ENCODE results near the gene CENATAC. TPM values are rescaled to one million over a fixed set of nuclear protein-coding genes. Genes with fewer than 3 reads are reported as not detected.

The CENATAC gene
- total and polyA plus RNA-seq, 2 experiments from 2014 or later, result 31.7 to 34.5 TPM

- no peak overlapping the region for H3K27ac Mint-ChIP-seq
- Histone ChIP-seq H3K4me2 (no peak overlapping the region), H3K9me2 (ENCODE audit: insufficient read depth) (no peaks in the 10 kb centered on the region), H3K79me2 (replicated peaks; ENCODE audit: insufficient read depth) (peaks cover 23% of the 10 kb centered on the region), H3K27me3 (ENCODE audit: insufficient read depth) (no peaks in the 10 kb centered on the region), H3F3A (replicated peaks; ENCODE audit: low read depth) (peaks cover 34% of the 10 kb centered on the region), H3K4me3 (no peak overlapping the region), H4K20me1 (replicated peaks; ENCODE audit: insufficient read depth) (peaks cover 15% of the 10 kb centered on the region), H3K27ac (ENCODE audit: low read depth) (0 out of 2 replicates have a peak overlapping the region, but pooled peaks have one; percentile 59), H3K36me3 (ENCODE audit: insufficient read depth) (peaks cover 34% of the 10 kb centered on the region), H2AFZ (no peak overlapping the region), H3K4me1 (ENCODE audit: insufficient read depth) (peaks cover 14% of the 10 kb centered on the region)
- DNase-seq (ENCODE audit: low spot score), result no peak
- H3K36me3 Mint-ChIP-seq (ENCODE audit: low read depth), result peaks cover 68% of the 10 kb centered on the region
- TF ChIP-seq NANOG (IDR thresholded peaks at IDR 0.05; ENCODE audit: borderline replicate concordance) (no peak), CTCF (conservative IDR thresholded peaks at IDR 0.05; ENCODE audit: low read depth in 2 of 2) (no peak), STAT1 (IDR thresholded peaks at IDR 0.05; ENCODE audit: unreplicated experiment) (no peak), POLR2AphosphoS5 (IDR thresholded peaks at IDR 0.05; ENCODE audit: low read depth) (no peak), EZH2phosphoT487 (IDR thresholded peaks at IDR 0.05; ENCODE audit: unreplicated experiment) (no peak), ZNF331 (CRISPR knock-in tag; IDR thresholded peaks at IDR 0.05; ENCODE audit: low read depth) (no peak), JUNB (IDR thresholded peaks at IDR 0.05; ENCODE audit: unreplicated experiment) (no peak), EZH2 (IDR thresholded peaks at IDR 0.05; ENCODE audit: low read depth, unreplicated experiment) (no peak)
- TF ChIP-seq, protein P1, sequence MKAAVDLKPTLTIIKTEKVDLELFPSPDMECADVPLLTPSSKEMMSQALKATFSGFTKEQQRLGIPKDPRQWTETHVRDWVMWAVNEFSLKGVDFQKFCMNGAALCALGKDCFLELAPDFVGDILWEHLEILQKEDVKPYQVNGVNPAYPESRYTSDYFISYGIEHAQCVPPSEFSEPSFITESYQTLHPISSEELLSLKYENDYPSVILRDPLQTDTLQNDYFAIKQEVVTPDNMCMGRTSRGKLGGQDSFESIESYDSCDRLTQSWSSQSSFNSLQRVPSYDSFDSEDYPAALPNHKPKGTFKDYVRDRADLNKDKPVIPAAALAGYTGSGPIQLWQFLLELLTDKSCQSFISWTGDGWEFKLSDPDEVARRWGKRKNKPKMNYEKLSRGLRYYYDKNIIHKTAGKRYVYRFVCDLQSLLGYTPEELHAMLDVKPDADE (IDR thresholded peaks at IDR 0.05), result no peak
- TF ChIP-seq, protein P2, sequence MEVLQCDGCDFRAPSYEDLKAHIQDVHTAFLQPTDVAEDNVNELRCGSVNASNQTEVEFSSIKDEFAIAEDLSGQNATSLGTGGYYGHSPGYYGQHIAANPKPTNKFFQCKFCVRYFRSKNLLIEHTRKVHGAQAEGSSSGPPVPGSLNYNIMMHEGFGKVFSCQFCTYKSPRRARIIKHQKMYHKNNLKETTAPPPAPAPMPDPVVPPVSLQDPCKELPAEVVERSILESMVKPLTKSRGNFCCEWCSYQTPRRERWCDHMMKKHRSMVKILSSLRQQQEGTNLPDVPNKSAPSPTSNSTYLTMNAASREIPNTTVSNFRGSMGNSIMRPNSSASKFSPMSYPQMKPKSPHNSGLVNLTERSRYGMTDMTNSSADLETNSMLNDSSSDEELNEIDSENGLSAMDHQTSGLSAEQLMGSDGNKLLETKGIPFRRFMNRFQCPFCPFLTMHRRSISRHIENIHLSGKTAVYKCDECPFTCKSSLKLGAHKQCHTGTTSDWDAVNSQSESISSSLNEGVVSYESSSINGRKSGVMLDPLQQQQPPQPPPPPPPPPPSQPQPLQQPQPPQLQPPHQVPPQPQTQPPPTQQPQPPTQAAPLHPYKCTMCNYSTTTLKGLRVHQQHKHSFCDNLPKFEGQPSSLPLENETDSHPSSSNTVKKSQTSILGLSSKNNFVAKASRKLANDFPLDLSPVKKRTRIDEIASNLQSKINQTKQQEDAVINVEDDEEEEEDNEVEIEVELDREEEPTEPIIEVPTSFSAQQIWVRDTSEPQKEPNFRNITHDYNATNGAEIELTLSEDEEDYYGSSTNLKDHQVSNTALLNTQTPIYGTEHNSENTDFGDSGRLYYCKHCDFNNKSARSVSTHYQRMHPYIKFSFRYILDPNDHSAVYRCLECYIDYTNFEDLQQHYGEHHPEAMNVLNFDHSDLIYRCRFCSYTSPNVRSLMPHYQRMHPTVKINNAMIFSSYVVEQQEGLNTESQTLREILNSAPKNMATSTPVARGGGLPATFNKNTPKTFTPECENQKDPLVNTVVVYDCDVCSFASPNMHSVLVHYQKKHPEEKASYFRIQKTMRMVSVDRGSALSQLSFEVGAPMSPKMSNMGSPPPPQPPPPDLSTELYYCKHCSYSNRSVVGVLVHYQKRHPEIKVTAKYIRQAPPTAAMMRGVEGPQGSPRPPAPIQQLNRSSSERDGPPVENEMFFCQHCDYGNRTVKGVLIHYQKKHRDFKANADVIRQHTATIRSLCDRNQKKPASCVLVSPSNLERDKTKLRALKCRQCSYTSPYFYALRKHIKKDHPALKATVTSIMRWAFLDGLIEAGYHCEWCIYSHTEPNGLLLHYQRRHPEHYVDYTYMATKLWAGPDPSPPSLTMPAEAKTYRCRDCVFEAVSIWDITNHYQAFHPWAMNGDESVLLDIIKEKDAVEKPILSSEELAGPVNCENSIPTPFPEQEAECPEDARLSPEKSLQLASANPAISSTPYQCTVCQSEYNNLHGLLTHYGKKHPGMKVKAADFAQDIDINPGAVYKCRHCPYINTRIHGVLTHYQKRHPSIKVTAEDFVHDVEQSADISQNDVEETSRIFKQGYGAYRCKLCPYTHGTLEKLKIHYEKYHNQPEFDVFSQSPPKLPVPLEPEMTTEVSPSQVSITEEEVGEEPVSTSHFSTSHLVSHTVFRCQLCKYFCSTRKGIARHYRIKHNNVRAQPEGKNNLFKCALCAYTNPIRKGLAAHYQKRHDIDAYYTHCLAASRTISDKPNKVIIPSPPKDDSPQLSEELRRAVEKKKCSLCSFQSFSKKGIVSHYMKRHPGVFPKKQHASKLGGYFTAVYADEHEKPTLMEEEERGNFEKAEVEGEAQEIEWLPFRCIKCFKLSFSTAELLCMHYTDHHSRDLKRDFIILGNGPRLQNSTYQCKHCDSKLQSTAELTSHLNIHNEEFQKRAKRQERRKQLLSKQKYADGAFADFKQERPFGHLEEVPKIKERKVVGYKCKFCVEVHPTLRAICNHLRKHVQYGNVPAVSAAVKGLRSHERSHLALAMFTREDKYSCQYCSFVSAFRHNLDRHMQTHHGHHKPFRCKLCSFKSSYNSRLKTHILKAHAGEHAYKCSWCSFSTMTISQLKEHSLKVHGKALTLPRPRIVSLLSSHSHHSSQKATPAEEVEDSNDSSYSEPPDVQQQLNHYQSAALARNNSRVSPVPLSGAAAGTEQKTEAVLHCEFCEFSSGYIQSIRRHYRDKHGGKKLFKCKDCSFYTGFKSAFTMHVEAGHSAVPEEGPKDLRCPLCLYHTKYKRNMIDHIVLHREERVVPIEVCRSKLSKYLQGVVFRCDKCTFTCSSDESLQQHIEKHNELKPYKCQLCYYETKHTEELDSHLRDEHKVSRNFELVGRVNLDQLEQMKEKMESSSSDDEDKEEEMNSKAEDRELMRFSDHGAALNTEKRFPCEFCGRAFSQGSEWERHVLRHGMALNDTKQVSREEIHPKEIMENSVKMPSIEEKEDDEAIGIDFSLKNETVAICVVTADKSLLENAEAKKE (CRISPR knock-in tag; IDR thresholded peaks at IDR 0.05), result no peak
- TF ChIP-seq, protein P3, sequence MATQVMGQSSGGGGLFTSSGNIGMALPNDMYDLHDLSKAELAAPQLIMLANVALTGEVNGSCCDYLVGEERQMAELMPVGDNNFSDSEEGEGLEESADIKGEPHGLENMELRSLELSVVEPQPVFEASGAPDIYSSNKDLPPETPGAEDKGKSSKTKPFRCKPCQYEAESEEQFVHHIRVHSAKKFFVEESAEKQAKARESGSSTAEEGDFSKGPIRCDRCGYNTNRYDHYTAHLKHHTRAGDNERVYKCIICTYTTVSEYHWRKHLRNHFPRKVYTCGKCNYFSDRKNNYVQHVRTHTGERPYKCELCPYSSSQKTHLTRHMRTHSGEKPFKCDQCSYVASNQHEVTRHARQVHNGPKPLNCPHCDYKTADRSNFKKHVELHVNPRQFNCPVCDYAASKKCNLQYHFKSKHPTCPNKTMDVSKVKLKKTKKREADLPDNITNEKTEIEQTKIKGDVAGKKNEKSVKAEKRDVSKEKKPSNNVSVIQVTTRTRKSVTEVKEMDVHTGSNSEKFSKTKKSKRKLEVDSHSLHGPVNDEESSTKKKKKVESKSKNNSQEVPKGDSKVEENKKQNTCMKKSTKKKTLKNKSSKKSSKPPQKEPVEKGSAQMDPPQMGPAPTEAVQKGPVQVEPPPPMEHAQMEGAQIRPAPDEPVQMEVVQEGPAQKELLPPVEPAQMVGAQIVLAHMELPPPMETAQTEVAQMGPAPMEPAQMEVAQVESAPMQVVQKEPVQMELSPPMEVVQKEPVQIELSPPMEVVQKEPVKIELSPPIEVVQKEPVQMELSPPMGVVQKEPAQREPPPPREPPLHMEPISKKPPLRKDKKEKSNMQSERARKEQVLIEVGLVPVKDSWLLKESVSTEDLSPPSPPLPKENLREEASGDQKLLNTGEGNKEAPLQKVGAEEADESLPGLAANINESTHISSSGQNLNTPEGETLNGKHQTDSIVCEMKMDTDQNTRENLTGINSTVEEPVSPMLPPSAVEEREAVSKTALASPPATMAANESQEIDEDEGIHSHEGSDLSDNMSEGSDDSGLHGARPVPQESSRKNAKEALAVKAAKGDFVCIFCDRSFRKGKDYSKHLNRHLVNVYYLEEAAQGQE (IDR thresholded peaks at IDR 0.05; ENCODE audit: unreplicated experiment), result no peak
- no peaks in the 10 kb centered on the region; the same call in 2 of the 3 replicates for H3K9me3 Mint-ChIP-seq
- no peak overlapping the region for H3K4me3 Mint-ChIP-seq
- H3K4me1 Mint-ChIP-seq, result peaks cover 31% of the 10 kb centered on the region
- ATAC-seq, result no peak
- H3K27me3 Mint-ChIP-seq (ENCODE audit: insufficient read depth, low read depth, poor library complexity), result peaks cover 24% of the 10 kb centered on the region
Measured at GRCh38 chr11:119025541-119025940, 27.6 kb downstream of the CENATAC start.

All from GM23338 (cell line).